Neural crest cell (in vitro differentiated cells): ENCODE data around the gene GSK3B. TPM values are rescaled to one million over a fixed set of nuclear protein-coding genes. Genes with fewer than 3 reads are reported as not detected.

Experiments used
- DNase-seq: peaks from one replicate; pipeline ENCODE4 v3.0.0; 2021; ENCODE audit warnings: low read depth, mixed read lengths, low spot score
- H3K27ac Mint-ChIP-seq: one replicate; pipeline ENCODE4 v1.8.0; 2021; ENCODE audit warnings: mild to moderate bottlenecking, mixed read lengths; ENCODE audit not compliant: unreplicated experiment
- H3K27me3 Mint-ChIP-seq: 2 replicates; pipeline ENCODE4 v1.8.0; 2021; ENCODE audit warnings: low read depth, mild to moderate bottlenecking, mixed read lengths
- H3K36me3 Mint-ChIP-seq: 2 replicates; pipeline ENCODE4 v1.8.0; 2021; ENCODE audit warnings: low read depth, mild to moderate bottlenecking, mixed read lengths
- H3K4me1 Mint-ChIP-seq: 2 replicates; pipeline ENCODE4 v1.8.0; 2021; ENCODE audit warnings: mixed read lengths
- H3K4me3 Mint-ChIP-seq: one replicate; pipeline ENCODE4 v1.8.0; 2021; ENCODE audit warnings: mild to moderate bottlenecking, mixed read lengths
- H3K9me3 Mint-ChIP-seq: 2 replicates; pipeline ENCODE4 v1.8.0; 2021; ENCODE audit warnings: mixed read lengths
- CTCF ChIP-seq: fragments of 200-600 bp; sonication (generic); conservative IDR thresholded peaks from 2 replicates; pipeline ENCODE4 v1.5.0; 2021; ENCODE audit warnings: antibody characterized with exemption, mild to moderate bottlenecking
- total RNA-seq: library from RNA; stranded (reverse); gene quantifications from 2 replicates; pipeline ENCODE4 v1.2.1, GENCODE V29; 2021

Gene GSK3B
- total RNA-seq, 1 donor from 2014 or later, result 81.5 TPM

- H3K4me1 Mint-ChIP-seq, result peaks cover 4% of the 10 kb centered on the region
- H3K36me3 Mint-ChIP-seq, result no peaks in the 10 kb centered on the region
- no peaks in the 10 kb centered on the region for H3K9me3 Mint-ChIP-seq
- no peaks in the 10 kb centered on the region for H3K27me3 Mint-ChIP-seq
- no peak for TF ChIP-seq CTCF
- H3K27ac Mint-ChIP-seq, result no peak overlapping the region
- no peak overlapping the region for H3K4me3 Mint-ChIP-seq
- no peak for DNase-seq
Measured at GRCh38 chr3:119819806-119820205, 274.4 kb downstream of the GSK3B start.

GRCh38 chr3:119818937-119819336 is 275.3 kb downstream of the GSK3B start:
- H3K9me3 Mint-ChIP-seq, result no peaks in the 10 kb centered on the region
- no peak for DNase-seq
- H3K27me3 Mint-ChIP-seq, result no peaks in the 10 kb centered on the region
- H3K4me1 Mint-ChIP-seq, result peaks cover 4% of the 10 kb centered on the region
- no peak overlapping the region for H3K27ac Mint-ChIP-seq
- no peak overlapping the region for H3K4me3 Mint-ChIP-seq
- TF ChIP-seq CTCF, result no peak
- no peaks in the 10 kb centered on the region for H3K36me3 Mint-ChIP-seq

GRCh38 chr3:119817583-119818363 is 276.5 kb downstream of the GSK3B start:
- H3K9me3 Mint-ChIP-seq, result no peaks in the 10 kb centered on the region
- no peaks in the 10 kb centered on the region for H3K36me3 Mint-ChIP-seq
- peaks cover 4% of the 10 kb centered on the region for H3K4me1 Mint-ChIP-seq
- H3K4me3 Mint-ChIP-seq, result no peak overlapping the region
- no peaks in the 10 kb centered on the region for H3K27me3 Mint-ChIP-seq
- TF ChIP-seq CTCF, result no peak
- no peak overlapping the region for H3K27ac Mint-ChIP-seq
- DNase-seq, result no peak

- H3K36me3 Mint-ChIP-seq, result no peaks in the 10 kb centered on the region
- no peaks in the 10 kb centered on the region for H3K27me3 Mint-ChIP-seq
- no peaks in the 10 kb centered on the region for H3K9me3 Mint-ChIP-seq
- H3K4me3 Mint-ChIP-seq, result no peak overlapping the region
- TF ChIP-seq CTCF, result no peak
- no peak for DNase-seq
- no peak overlapping the region for H3K27ac Mint-ChIP-seq
- H3K4me1 Mint-ChIP-seq, result peaks cover 4% of the 10 kb centered on the region
Measured at GRCh38 chr3:119817071-119817470, 277.2 kb downstream of the GSK3B start.

- no peaks in the 10 kb centered on the region for H3K9me3 Mint-ChIP-seq
- H3K4me3 Mint-ChIP-seq, result no peak overlapping the region
- H3K27me3 Mint-ChIP-seq, result no peaks in the 10 kb centered on the region
- no peak for DNase-seq
- no peaks in the 10 kb centered on the region for H3K36me3 Mint-ChIP-seq
- H3K27ac Mint-ChIP-seq, result no peak overlapping the region
- TF ChIP-seq CTCF, result no peak
- H3K4me1 Mint-ChIP-seq, result no peaks in the 10 kb centered on the region
Measured at GRCh38 chr3:119815716-119816115, 278.5 kb downstream of the GSK3B start.
